ENCODE data around the gene MARK2.
"Not testable (repeated sequence)": the region's sequence is repeated elsewhere in the genome, so short reads cannot be mapped to it uniquely, and the experiment has no call there.

MARK2 gene

GRCh38 chr11:63854696-63855095, 15.8 kb downstream of the MARK2 start:
- DNase-seq (ENCODE audit: low spot score): no peak

GRCh38 chr11:63855975-63856374, 17.1 kb downstream of the MARK2 start:
- no peak for DNase-seq (ENCODE audit: low spot score)

- DNase-seq (ENCODE audit: low spot score): no peak
Observed at GRCh38 chr11:63858628-63859550, 20.0 kb downstream of the MARK2 start.

- DNase-seq (ENCODE audit: low spot score): no peak
Observed at GRCh38 chr11:63862923-63863322, 24.0 kb downstream of the MARK2 start.

GRCh38 chr11:63863620-63864019, 24.7 kb downstream of the MARK2 start:
- DNase-seq (ENCODE audit: low spot score): not testable (repeated sequence)

- DNase-seq (ENCODE audit: low spot score): no peak
Observed at GRCh38 chr11:63866211-63866610, 27.3 kb downstream of the MARK2 start.

GRCh38 chr11:63867511-63867910, 28.6 kb downstream of the MARK2 start:
- DNase-seq (ENCODE audit: low spot score): no peak

- no peak for DNase-seq (ENCODE audit: low spot score)
Observed at GRCh38 chr11:63868399-63869064, 29.6 kb downstream of the MARK2 start.

- DNase-seq (ENCODE audit: low spot score): no peak
Observed at GRCh38 chr11:63869171-63869591, 30.3 kb downstream of the MARK2 start.

- no peak for DNase-seq (ENCODE audit: low spot score)
Observed at GRCh38 chr11:63869683-63870082, 30.8 kb downstream of the MARK2 start.

- DNase-seq (ENCODE audit: low spot score): no peak
Observed at GRCh38 chr11:63870351-63871140, 31.6 kb downstream of the MARK2 start.

GRCh38 chr11:63871962-63872799, 33.3 kb downstream of the MARK2 start:
- DNase-seq (ENCODE audit: low spot score): peak; percentile 83

GRCh38 chr11:63872800-63873197, 33.9 kb downstream of the MARK2 start:
- no peak for DNase-seq (ENCODE audit: low spot score)

- DNase-seq (ENCODE audit: low spot score): no peak
Observed at GRCh38 chr11:63873311-63873710, 34.4 kb downstream of the MARK2 start.

GRCh38 chr11:63874511-63874910, 35.6 kb downstream of the MARK2 start:
- DNase-seq (ENCODE audit: low spot score): no peak

- no peak for DNase-seq (ENCODE audit: low spot score)
Observed at GRCh38 chr11:63875506-63876065, 36.7 kb downstream of the MARK2 start.

- DNase-seq (ENCODE audit: low spot score): no peak
Observed at GRCh38 chr11:63876616-63877015, 37.7 kb downstream of the MARK2 start.

GRCh38 chr11:63877658-63878241, 38.8 kb downstream of the MARK2 start:
- DNase-seq (ENCODE audit: low spot score): no peak

- no peak for DNase-seq (ENCODE audit: low spot score)
Observed at GRCh38 chr11:63879598-63880402, 40.9 kb downstream of the MARK2 start.

GRCh38 chr11:63880403-63880790, 41.5 kb downstream of the MARK2 start:
- no peak for DNase-seq (ENCODE audit: low spot score)
